ENCODE measurements around the gene CPSF7.
A peak's percentile ranks its signal among the peaks of the same experiment; 100 is the strongest.
"Not testable (repeated sequence)": the region's sequence is repeated elsewhere in the genome, so short reads cannot be mapped to it uniquely, and the experiment has no call there.

CPSF7 gene

GRCh38 chr11:61429691-61430582 lies at the start of gene CPSF7, which contains the start of gene SDHAF2:
CPSF7 (minus strand) TSS chr11:61429975; CDS start chr11:61429235, 740 bp downstream.
SDHAF2 (plus strand) TSS chr11:61430124; CDS start chr11:61430147, 23 bp downstream.
- DNase-seq (ENCODE audit: low spot score): peak; percentile 90

- DNase-seq (ENCODE audit: low spot score): no peak
Observed at GRCh38 chr11:61477727-61478148, 48.0 kb upstream of the CPSF7 start.

GRCh38 chr11:61477126-61477525 lies 47.4 kb upstream of the CPSF7 start:
- DNase-seq (ENCODE audit: low spot score): no peak

GRCh38 chr11:61476371-61476770 lies 46.6 kb upstream of the CPSF7 start:
- no peak for DNase-seq (ENCODE audit: low spot score)

GRCh38 chr11:61475433-61475832 lies 45.7 kb upstream of the CPSF7 start:
- DNase-seq (ENCODE audit: low spot score): no peak

GRCh38 chr11:61474013-61474643 lies 44.4 kb upstream of the CPSF7 start:
- DNase-seq (ENCODE audit: low spot score): no peak

GRCh38 chr11:61473370-61474012 lies 43.7 kb upstream of the CPSF7 start:
- DNase-seq (ENCODE audit: low spot score): no peak

GRCh38 chr11:61472868-61473267 lies 43.1 kb upstream of the CPSF7 start:
- no peak for DNase-seq (ENCODE audit: low spot score)

GRCh38 chr11:61472282-61472681 lies 42.5 kb upstream of the CPSF7 start:
- no peak for DNase-seq (ENCODE audit: low spot score)

GRCh38 chr11:61468002-61468401 lies 38.2 kb upstream of the CPSF7 start:
- no peak for DNase-seq (ENCODE audit: low spot score)

GRCh38 chr11:61467602-61468001 lies 37.8 kb upstream of the CPSF7 start:
- DNase-seq (ENCODE audit: low spot score): not testable (repeated sequence)

- DNase-seq (ENCODE audit: low spot score): no peak
Observed at GRCh38 chr11:61460986-61461385, 31.2 kb upstream of the CPSF7 start.

GRCh38 chr11:61460474-61460881 lies 30.7 kb upstream of the CPSF7 start:
- no peak for DNase-seq (ENCODE audit: low spot score)

- no peak for DNase-seq (ENCODE audit: low spot score)
Observed at GRCh38 chr11:61454520-61454919, 24.7 kb upstream of the CPSF7 start.

- no peak for DNase-seq (ENCODE audit: low spot score)
Observed at GRCh38 chr11:61453695-61454094, 23.9 kb upstream of the CPSF7 start.

- no peak for DNase-seq (ENCODE audit: low spot score)
Observed at GRCh38 chr11:61452825-61453224, 23.1 kb upstream of the CPSF7 start.

- no peak for DNase-seq (ENCODE audit: low spot score)
Observed at GRCh38 chr11:61448552-61448927, 18.8 kb upstream of the CPSF7 start.

- no peak for DNase-seq (ENCODE audit: low spot score)
Observed at GRCh38 chr11:61447601-61448551, 18.1 kb upstream of the CPSF7 start.

- DNase-seq (ENCODE audit: low spot score): peak; percentile 92
Observed at GRCh38 chr11:61446211-61446651, 16.5 kb upstream of the CPSF7 start.

GRCh38 chr11:61445516-61445915 lies 15.7 kb upstream of the CPSF7 start:
- no peak for DNase-seq (ENCODE audit: low spot score)

- DNase-seq (ENCODE audit: low spot score): no peak
Observed at GRCh38 chr11:61442616-61443015, 12.8 kb upstream of the CPSF7 start.

GRCh38 chr11:61439615-61440014 lies 9.8 kb upstream of the CPSF7 start:
- DNase-seq (ENCODE audit: low spot score): no peak
